ENCODE data around the gene QRFP.

QRFP gene

DNA sequence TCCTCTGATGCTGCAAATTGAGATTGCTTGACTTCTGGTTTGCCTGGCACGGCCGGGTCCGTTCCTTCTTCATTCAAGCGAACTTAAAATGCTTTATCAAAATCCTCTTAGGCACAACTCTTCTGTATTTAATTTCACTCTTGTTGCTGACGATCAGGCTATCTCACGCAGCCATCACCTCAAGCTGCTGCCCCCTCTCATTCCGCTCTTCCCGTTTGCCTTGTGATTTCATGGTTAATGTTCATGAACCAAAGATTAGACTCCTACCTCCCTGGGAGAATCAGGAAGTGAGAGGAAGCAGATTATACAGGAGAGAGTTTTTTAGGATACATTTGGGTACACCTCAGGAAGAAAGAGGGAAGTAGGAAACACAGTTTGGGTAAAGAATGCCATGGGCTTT is 22.6 kb downstream of the QRFP start:
- TF ChIP-seq EZH2phosphoT487 (IDR thresholded peaks at IDR 0.05; ENCODE audit: low read length) (no peak), EZH2 (optimal IDR thresholded peaks at IDR 0.05; ENCODE audit: low read depth, low read length) (no peak)
- TF ChIP-seq, protein P1, sequence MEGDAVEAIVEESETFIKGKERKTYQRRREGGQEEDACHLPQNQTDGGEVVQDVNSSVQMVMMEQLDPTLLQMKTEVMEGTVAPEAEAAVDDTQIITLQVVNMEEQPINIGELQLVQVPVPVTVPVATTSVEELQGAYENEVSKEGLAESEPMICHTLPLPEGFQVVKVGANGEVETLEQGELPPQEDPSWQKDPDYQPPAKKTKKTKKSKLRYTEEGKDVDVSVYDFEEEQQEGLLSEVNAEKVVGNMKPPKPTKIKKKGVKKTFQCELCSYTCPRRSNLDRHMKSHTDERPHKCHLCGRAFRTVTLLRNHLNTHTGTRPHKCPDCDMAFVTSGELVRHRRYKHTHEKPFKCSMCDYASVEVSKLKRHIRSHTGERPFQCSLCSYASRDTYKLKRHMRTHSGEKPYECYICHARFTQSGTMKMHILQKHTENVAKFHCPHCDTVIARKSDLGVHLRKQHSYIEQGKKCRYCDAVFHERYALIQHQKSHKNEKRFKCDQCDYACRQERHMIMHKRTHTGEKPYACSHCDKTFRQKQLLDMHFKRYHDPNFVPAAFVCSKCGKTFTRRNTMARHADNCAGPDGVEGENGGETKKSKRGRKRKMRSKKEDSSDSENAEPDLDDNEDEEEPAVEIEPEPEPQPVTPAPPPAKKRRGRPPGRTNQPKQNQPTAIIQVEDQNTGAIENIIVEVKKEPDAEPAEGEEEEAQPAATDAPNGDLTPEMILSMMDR (IDR thresholded peaks at IDR 0.05; ENCODE audit: low read length) = no peak
- H3F3A ChIP-seq (ENCODE audit: insufficient read depth, low read length) = no peaks in the 10 kb centered on the region
- H2AFZ ChIP-seq (ENCODE audit: low read length) = no peak overlapping the region
- no peak overlapping the region for H3K4me2 ChIP-seq (ENCODE audit: low read depth, low read length)
- H4K20me1 ChIP-seq (ENCODE audit: insufficient read depth, low read length) = no peaks in the 10 kb centered on the region
- no peaks in the 10 kb centered on the region for H3K4me1 ChIP-seq (ENCODE audit: low read length)
- H3K79me2 ChIP-seq (ENCODE audit: low read length) = no peaks in the 10 kb centered on the region
- no peak overlapping the region for H3K4me3 ChIP-seq (ENCODE audit: low read length)
- H3K9me3 ChIP-seq (replicated peaks; ENCODE audit: insufficient read depth, low read length) = no peaks in the 10 kb centered on the region
- DNase-seq = no peak
- no peak overlapping the region for H3K27ac ChIP-seq (ENCODE audit: low read length)
- no peak overlapping the region for H3K9ac ChIP-seq (ENCODE audit: low read length)
- H3K27me3 ChIP-seq (replicated peaks; ENCODE audit: insufficient read depth, low read length) = no peaks in the 10 kb centered on the region
- no peaks in the 10 kb centered on the region for H3K36me3 ChIP-seq (replicated peaks; ENCODE audit: insufficient read depth, low read length)
- H3K9me2 ChIP-seq (replicated peaks; ENCODE audit: insufficient read depth, low read length) = no peaks in the 10 kb centered on the region

DNA sequence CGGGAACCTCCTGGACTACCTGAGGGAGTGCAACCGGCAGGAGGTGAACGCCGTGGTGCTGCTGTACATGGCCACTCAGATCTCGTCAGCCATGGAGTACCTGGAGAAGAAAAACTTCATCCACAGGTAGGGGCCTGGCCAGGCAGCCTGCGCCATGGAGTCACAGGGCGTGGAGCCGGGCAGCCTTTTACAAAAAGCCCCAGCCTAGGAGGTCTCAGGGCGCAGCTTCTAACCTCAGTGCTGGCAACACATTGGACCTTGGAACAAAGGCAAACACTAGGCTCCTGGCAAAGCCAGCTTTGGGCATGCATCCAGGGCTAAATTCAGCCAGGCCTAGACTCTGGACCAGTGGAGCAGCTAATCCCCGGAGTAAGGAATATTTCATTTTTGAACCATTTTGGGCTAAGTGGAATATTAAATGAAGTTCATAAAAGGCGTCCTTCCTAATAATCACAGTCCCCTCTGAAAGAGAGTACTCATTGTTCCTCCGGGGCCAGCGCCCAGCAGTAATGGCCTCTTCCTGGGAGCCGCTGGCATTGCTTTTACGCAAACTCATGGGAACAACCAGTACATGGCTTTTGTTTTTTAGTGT is 23.6 kb downstream of the QRFP start:
- Histone ChIP-seq H3K36me3 (replicated peaks; ENCODE audit: insufficient read depth, low read length) (no peaks in the 10 kb centered on the region), H3K9ac (ENCODE audit: low read length) (no peak overlapping the region), H3K4me2 (ENCODE audit: low read depth, low read length) (no peak overlapping the region), H3F3A (ENCODE audit: insufficient read depth, low read length) (no peaks in the 10 kb centered on the region), H4K20me1 (ENCODE audit: insufficient read depth, low read length) (no peaks in the 10 kb centered on the region), H3K27me3 (replicated peaks; ENCODE audit: insufficient read depth, low read length) (no peaks in the 10 kb centered on the region), H3K9me2 (replicated peaks; ENCODE audit: insufficient read depth, low read length) (no peaks in the 10 kb centered on the region), H3K27ac (ENCODE audit: low read length) (no peak overlapping the region), H3K9me3 (replicated peaks; ENCODE audit: insufficient read depth, low read length) (no peaks in the 10 kb centered on the region), H2AFZ (ENCODE audit: low read length) (no peak overlapping the region), H3K4me3 (ENCODE audit: low read length) (no peak overlapping the region), H3K79me2 (ENCODE audit: low read length) (no peaks in the 10 kb centered on the region), H3K4me1 (ENCODE audit: low read length) (no peaks in the 10 kb centered on the region)
- TF ChIP-seq, protein P1 (IDR thresholded peaks at IDR 0.05; ENCODE audit: low read length) = no peak
- TF ChIP-seq EZH2phosphoT487 (IDR thresholded peaks at IDR 0.05; ENCODE audit: low read length) (no peak), EZH2 (optimal IDR thresholded peaks at IDR 0.05; ENCODE audit: low read depth, low read length) (no peak)
- DNase-seq = no peak

DNA sequence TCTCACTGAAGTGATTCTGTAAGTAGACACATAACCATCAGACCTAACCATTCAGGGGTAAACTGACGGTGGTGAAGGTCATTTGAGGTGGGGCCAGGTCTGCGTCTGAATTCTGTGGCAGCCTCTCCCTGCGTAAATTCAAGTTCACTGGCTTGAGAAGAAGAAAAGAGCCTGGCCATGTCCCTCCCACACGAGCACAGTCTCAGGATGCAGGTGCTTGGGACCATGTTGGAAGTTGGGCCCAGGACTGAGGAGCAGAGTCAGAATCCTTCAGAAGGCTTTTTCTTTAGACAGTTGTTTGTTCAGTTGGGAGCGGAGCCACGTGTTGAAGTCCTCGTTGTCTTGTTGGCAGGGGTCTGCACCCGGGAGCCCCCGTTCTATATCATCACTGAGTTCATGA is 24.1 kb downstream of the QRFP start:
- H3K4me1 ChIP-seq (ENCODE audit: low read length) = no peaks in the 10 kb centered on the region
- DNase-seq = no peak
- H4K20me1 ChIP-seq (ENCODE audit: insufficient read depth, low read length) = no peaks in the 10 kb centered on the region
- H3K9me3 ChIP-seq (replicated peaks; ENCODE audit: insufficient read depth, low read length) = no peaks in the 10 kb centered on the region
- no peak overlapping the region for H3K4me2 ChIP-seq (ENCODE audit: low read depth, low read length)
- no peaks in the 10 kb centered on the region for H3K36me3 ChIP-seq (replicated peaks; ENCODE audit: insufficient read depth, low read length)
- TF ChIP-seq EZH2phosphoT487 (IDR thresholded peaks at IDR 0.05; ENCODE audit: low read length) (no peak), EZH2 (optimal IDR thresholded peaks at IDR 0.05; ENCODE audit: low read depth, low read length) (no peak)
- TF ChIP-seq, protein P1 (IDR thresholded peaks at IDR 0.05; ENCODE audit: low read length) = no peak
- no peaks in the 10 kb centered on the region for H3K9me2 ChIP-seq (replicated peaks; ENCODE audit: insufficient read depth, low read length)
- no peak overlapping the region for H2AFZ ChIP-seq (ENCODE audit: low read length)
- no peaks in the 10 kb centered on the region for H3K27me3 ChIP-seq (replicated peaks; ENCODE audit: insufficient read depth, low read length)
- no peak overlapping the region for H3K27ac ChIP-seq (ENCODE audit: low read length)
- H3F3A ChIP-seq (ENCODE audit: insufficient read depth, low read length) = no peaks in the 10 kb centered on the region
- H3K4me3 ChIP-seq (ENCODE audit: low read length) = no peak overlapping the region
- no peak overlapping the region for H3K9ac ChIP-seq (ENCODE audit: low read length)
- no peaks in the 10 kb centered on the region for H3K79me2 ChIP-seq (ENCODE audit: low read length)
